K562 (cell line): ENCODE results near the gene CAPN8. TPM values are rescaled to one million over a fixed set of nuclear protein-coding genes. Genes with fewer than 3 reads are reported as not detected.
A peak's percentile ranks its signal among the peaks of the same experiment; 100 is the strongest.

Experiments used
- ATAC-seq: fragments of 200-7000 bp; cut with Tn5 transposase; 3 replicates; pipeline ENCODE4 v1.9.1; 2020; ENCODE audit warnings: moderate library complexity
- BruUV-seq: library from RNA; stranded (reverse); fragments of 400-500 nt; replicated peaks from 2 replicates; lab custom pipeline; 2021; lab: Mats Ljungman, UMichigan
- CTCF ChIA-PET: fragments of 300-600 bp; formaldehyde crosslinking; extraction: SDS; loops from one replicate; lab custom pipeline; 2021; ENCODE audit warnings: low intra/inter-chr PET ratio; lab: Yijun Ruan, JAX
- POLR2A ChIA-PET: fragments of 300-600, 350-650 bp; sonication (Branson Sonifier 250); formaldehyde crosslinking; extraction: SDS; loops from one replicate; lab custom pipeline; 2021; ENCODE audit warnings: antibody characterized with exemption, inconsistent platforms; lab: Yijun Ruan, JAX
- DNase-seq, 4 experiments: peaks; one replicate each; pipeline versions ENCODE4 v3.0.0 to v3.0.0-alpha.2; 2011 to 2018; ENCODE audit warnings: low spot score in 3 of 4, mixed read lengths in 3 of 4; ENCODE audit errors: extremely low read depth in 1 of 4
- FAIRE-seq: peaks from 2 replicates; lab custom pipeline; 2011; peaks lifted over from hg19 to GRCh38; lab: Jason Lieb, UNC
- H2AFZ ChIP-seq: 2 replicates; pipeline ENCODE4 v1.6.0; 2011; ENCODE audit warnings: low read depth, low read length, control low read depth, inconsistent platforms
- H3K27ac ChIP-seq: fragments of 200-600 bp; 3 replicates; pipeline ENCODE4 v1.8.0; 2011; ENCODE audit warnings: low read depth, mild to moderate bottlenecking, control low read depth, inconsistent platforms, low read length, moderate library complexity, mixed read lengths; ENCODE audit errors: extremely low read depth
- H3K27me3 ChIP-seq, 2 experiments: fragments of 300-600 bp in 1 of 2; 2 replicates in 1 of 2; 3 replicates in 1 of 2; pipeline versions ENCODE4 v1.6.0 to v1.8.0; 2011; ENCODE audit warnings: inconsistent platforms in 2 of 2, low read length in 2 of 2, mild to moderate bottlenecking in 1 of 2, mixed read lengths in 1 of 2, moderate library complexity in 1 of 2; ENCODE audit not compliant: control insufficient read depth in 2 of 2, insufficient read depth in 2 of 2
- H3K36me3 ChIP-seq: fragments of 300-600 bp; 3 replicates; pipeline ENCODE4 v1.8.0; 2011; ENCODE audit warnings: mild to moderate bottlenecking, low read length, inconsistent platforms; ENCODE audit not compliant: control insufficient read depth, insufficient read depth
- H3K4me1 ChIP-seq, 2 experiments: fragments of 200-600 bp in 1 of 2; replicated peaks in 1 of 2; 2 replicates in 1 of 2; 3 replicates in 1 of 2; pipeline versions ENCODE4 v1.5.1 to v1.8.0; 2011; ENCODE audit warnings: inconsistent platforms in 2 of 2, low read length in 2 of 2, mild to moderate bottlenecking in 1 of 2, mixed read lengths in 1 of 2, moderate library complexity in 1 of 2; ENCODE audit not compliant: control insufficient read depth in 2 of 2, insufficient read depth in 2 of 2
- H3K4me2 ChIP-seq: 2 replicates; pipeline ENCODE4 v1.6.1; 2011; ENCODE audit warnings: low read length, control low read depth, inconsistent platforms, mixed read lengths; ENCODE audit not compliant: insufficient read depth
- H3K4me3 ChIP-seq: fragments of 200-600 bp; sonication (generic), shearing (Covaris generic); 2 replicates; pipeline ENCODE4 v1.5.1; 2016; ENCODE audit warnings: control low read depth, inconsistent platforms
- H3K79me2 ChIP-seq: fragments of 200-600 bp; 3 replicates; pipeline ENCODE4 v1.8.0; 2011; ENCODE audit warnings: low read length, inconsistent platforms; ENCODE audit not compliant: control insufficient read depth, insufficient read depth
- H3K9ac ChIP-seq, 2 experiments: 2 replicates each; pipeline versions ENCODE4 v1.6.0 to v1.6.1; 2011; ENCODE audit warnings: low read depth in 2 of 2, low read length in 2 of 2, control low read depth in 1 of 2, inconsistent platforms in 1 of 2, mild to moderate bottlenecking in 1 of 2, mixed read lengths in 1 of 2; ENCODE audit not compliant: insufficient read depth in 1 of 2
- H3K9me1 ChIP-seq: one replicate; pipeline ENCODE4 v1.6.0; 2011; ENCODE audit warnings: inconsistent platforms, mild to moderate bottlenecking, low read length, moderate library complexity; ENCODE audit not compliant: control insufficient read depth, insufficient read depth
- H3K9me3 ChIP-seq: replicated peaks from 2 replicates; pipeline ENCODE4 v1.5.1; 2011; ENCODE audit warnings: low read depth, low read length, inconsistent platforms; ENCODE audit not compliant: control insufficient read depth, insufficient read depth
- H4K20me1 ChIP-seq: replicated peaks from 2 replicates; pipeline ENCODE4 v1.6.1; 2011; ENCODE audit warnings: low read length, inconsistent platforms, mixed read lengths; ENCODE audit not compliant: control insufficient read depth, insufficient read depth
- BCOR ChIP-seq: fragments of 450-650 bp; IDR thresholded peaks from 2 replicates; pipeline ENCODE4 v1.6.1; 2016
- NRF1 ChIP-seq, 2 experiments: fragments of 450-650 bp; IDR thresholded peaks in 1 of 2; conservative IDR thresholded peaks in 1 of 2; 2 replicates each; pipeline ENCODE4 v1.6.1; 2014; ENCODE audit warnings: mild to moderate bottlenecking in 2 of 2
- RBM25 ChIP-seq: fragments of 200-400 bp; formaldehyde crosslinking; IDR thresholded peaks from 2 replicates; pipeline ENCODE4 v1.6.1; 2018; ENCODE audit warnings: low read length, low read depth, moderate library complexity; ENCODE audit not compliant: severe bottlenecking
- TBP ChIP-seq: optimal IDR thresholded peaks from 2 replicates; pipeline ENCODE3; 2011; ENCODE audit warnings: low read depth, low read length, improper control_type of control experiment
- WGBS: fragments of 100-300 bp; shearing (Covaris generic); methylation state at CpG from one replicate; pipeline ENCODE4 v1.1.6; 2016; ENCODE audit warnings: low coverage, mixed read lengths; ENCODE audit not compliant: insufficient coverage; ENCODE audit errors: missing lambda C conversion rate; 5-methylcytosine and 5-hydroxymethylcytosine counted together
- in situ Hi-C: fragments of 300-500 bp; cut with MboI; formaldehyde crosslinking; loops from 4 replicates; pipeline ENCODE4 v1.15.0; 2018; ENCODE audit warnings: inconsistent platforms, mixed read lengths
- intact Hi-C: fragments of 100-400 bp; cut with micrococcal nuclease; formaldehyde crosslinking; loops from 2 replicates; pipeline ENCODE4 v1.14.2; 2022
- polyA plus RNA-seq, 8 experiments: library from polyadenylated mRNA; depleted of rRNA in 4 of 8; stranded (reverse) in 5 of 8; unstranded in 3 of 8; fragments of >200 nt; fragmentation: Nextera tagmentation in 2 of 8; fragmentation: Illumina TruSeq in 1 of 8; extraction: Ambion mirVana in 2 of 8; extraction: Trizol in 1 of 8; gene quantifications; 2 replicates each; pipeline versions ENCODE4 v1.2.1 to v1.2.3, GENCODE V29; 2011 to 2014; ENCODE audit warnings: inconsistent platforms in 1 of 8, missing spikeins in 1 of 8
- total RNA-seq, 7 experiments: library from RNA; depleted of rRNA in 6 of 7; stranded (reverse); fragments of >200 nt in 6 of 7; fragmentation: Illumina TruSeq in 2 of 7; extraction: Trizol in 2 of 7; gene quantifications; 2 replicates each; pipeline versions ENCODE4 v1.2.1 to v1.2.3, GENCODE V29; 2011 to 2021; ENCODE audit warnings: low replicate concordance in 1 of 7
- TF ChIP-seq, protein P1 (sequence below): sonication (generic); formaldehyde crosslinking; IDR thresholded peaks from 2 replicates; pipeline ENCODE4 v1.5.0; 2020; ENCODE audit warnings: missing genetic modification reagents

Gene CAPN8
- total and polyA plus RNA-seq, 9 of the 15 experiments (the other 6 are each of a cell fraction or from before 2014, with no cell fraction given) = 0.06 TPM; not detected in 8

DNA sequence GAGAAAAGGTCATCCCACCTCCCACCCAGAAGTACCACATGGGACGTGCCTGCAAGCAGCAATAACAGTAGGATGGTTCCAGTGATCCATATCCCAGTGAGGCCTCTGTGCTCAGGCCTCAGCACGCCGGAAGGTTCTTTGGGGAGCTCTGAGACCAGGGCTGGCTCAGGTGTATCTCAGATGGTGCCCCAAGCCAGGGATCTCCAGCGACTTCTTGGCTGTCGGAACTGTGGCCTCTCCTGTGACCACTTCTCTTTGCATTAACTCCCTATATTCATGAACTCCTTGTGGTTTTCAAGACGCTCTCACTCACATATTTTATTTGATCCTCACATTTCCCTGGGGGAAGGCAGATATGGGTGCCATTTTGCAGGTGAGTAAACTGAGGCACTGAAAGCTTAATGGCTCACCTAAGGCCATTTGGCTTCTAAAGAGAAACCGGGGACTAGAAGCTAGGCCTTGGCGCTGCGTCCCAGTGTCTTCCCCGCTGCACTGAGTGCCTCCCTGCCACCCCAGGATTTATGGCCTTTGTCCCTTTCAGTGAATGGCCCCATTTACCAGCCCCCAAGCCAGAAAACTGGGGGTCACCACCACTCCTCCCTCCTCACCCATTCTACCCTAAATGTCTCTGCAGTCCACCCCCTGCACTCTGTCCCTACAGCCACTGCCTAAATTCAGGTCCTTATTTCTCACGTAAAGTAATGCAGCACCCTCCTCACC lies 170.4 kb downstream of the CAPN8 start:
- BruUV-seq = no TSS peak
- ATAC-seq (no peak), DNase-seq (no peak), FAIRE-seq (no peak)
- intact Hi-C loops (no loop called here), in situ Hi-C loops (no loop called here)
- ChIA-PET POLR2A (interaction anchor here (0.6 kb wide), 1 partner anchor 143 kb away, joined by 3 read pairs; no protein-coding TSS in a partner anchor), CTCF (no interaction called here)
- H3K79me2 ChIP-seq = no peaks in the 10 kb centered on the region
- no peak overlapping the region for H3K9ac ChIP-seq
- no peak overlapping the region for H3K27ac ChIP-seq
- WGBS = 26% methylated on average over 11 of the region's 11 CpGs
- TF ChIP-seq NRF1 (conservative IDR thresholded peaks at IDR 0.05 in 1 of 2, IDR thresholded peaks at IDR 0.05 in 1 of 2) (no peak), BCOR (no peak), TBP (no peak), RBM25 (peak; percentile 20)
- TF ChIP-seq, protein P1, sequence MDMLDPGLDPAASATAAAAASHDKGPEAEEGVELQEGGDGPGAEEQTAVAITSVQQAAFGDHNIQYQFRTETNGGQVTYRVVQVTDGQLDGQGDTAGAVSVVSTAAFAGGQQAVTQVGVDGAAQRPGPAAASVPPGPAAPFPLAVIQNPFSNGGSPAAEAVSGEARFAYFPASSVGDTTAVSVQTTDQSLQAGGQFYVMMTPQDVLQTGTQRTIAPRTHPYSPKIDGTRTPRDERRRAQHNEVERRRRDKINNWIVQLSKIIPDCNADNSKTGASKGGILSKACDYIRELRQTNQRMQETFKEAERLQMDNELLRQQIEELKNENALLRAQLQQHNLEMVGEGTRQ (CRISPR knock-in tag) = no peak
- H2AFZ ChIP-seq = no peak overlapping the region
- H3K36me3 ChIP-seq = no peaks in the 10 kb centered on the region
- H3K27me3 ChIP-seq = peaks cover 12 to 47% of the 10 kb centered on the region in 2 experiments
- no peak overlapping the region for H3K4me2 ChIP-seq
- no peaks in the 10 kb centered on the region for H4K20me1 ChIP-seq
- no peaks in the 10 kb centered on the region for H3K9me3 ChIP-seq
- no peak overlapping the region for H3K4me3 ChIP-seq
- H3K4me1 ChIP-seq = no peaks in the 10 kb centered on the region; a peak in 1 of 5 replicates
- no peaks in the 10 kb centered on the region for H3K9me1 ChIP-seq
